Measurements from ENCODE around the gene DGKI. TPM values are rescaled to one million over a fixed set of nuclear protein-coding genes. Genes with fewer than 3 reads are reported as not detected.
"Not testable (repeated sequence)": the region's sequence is repeated elsewhere in the genome, so short reads cannot be mapped to it uniquely, and the experiment has no call there.

The DGKI gene
- total RNA-seq, 3 donors from 2014 or later, result 0.36 to 1.4 (median 0.46) TPM

- H3K4me1 ChIP-seq (ENCODE audit: low read depth), result no peaks in the 10 kb centered on the region
- H3K4me3 ChIP-seq, result no peak overlapping the region
- no peak for TF ChIP-seq CTCF (IDR thresholded peaks at IDR 0.05)
- ATAC-seq (no peak), DNase-seq (no peak)
- no peaks in the 10 kb centered on the region for H3K9me3 ChIP-seq
- no peaks in the 10 kb centered on the region for H3K36me3 ChIP-seq (ENCODE audit: low read depth)
- intact Hi-C loops (cut with DNase I, micrococcal nuclease), result no loop called here
Observed at GRCh38 chr7:137838706-137839315, 8.0 kb downstream of the DGKI start.

- DNase-seq (no peak), ATAC-seq (no peak)
- Histone ChIP-seq H3K36me3 (ENCODE audit: low read depth) (no peaks in the 10 kb centered on the region), H3K4me1 (ENCODE audit: low read depth) (no peaks in the 10 kb centered on the region), H3K4me3 (no peak overlapping the region), H3K9me3 (peaks cover 17% of the 10 kb centered on the region)
- TF ChIP-seq CTCF (IDR thresholded peaks at IDR 0.05), result no peak
- intact Hi-C loops (cut with DNase I, micrococcal nuclease), result no loop called here
Observed at GRCh38 chr7:137836541-137836940, 10.2 kb downstream of the DGKI start.

- Histone ChIP-seq H3K9me3 (peaks cover 17% of the 10 kb centered on the region), H3K4me1 (ENCODE audit: low read depth) (no peaks in the 10 kb centered on the region)
- intact Hi-C loops (cut with DNase I, micrococcal nuclease), result no loop called here
Observed at GRCh38 chr7:137836113-137836509, 10.7 kb downstream of the DGKI start.

GRCh38 chr7:137835486-137836112, 11.2 kb downstream of the DGKI start:
- intact Hi-C loops (cut with DNase I, micrococcal nuclease), result no loop called here
- Histone ChIP-seq H3K36me3 (ENCODE audit: low read depth) (no peaks in the 10 kb centered on the region), H3K9me3 (peaks cover 17% of the 10 kb centered on the region), H3K4me3 (no peak overlapping the region), H3K4me1 (ENCODE audit: low read depth) (no peaks in the 10 kb centered on the region)
- ATAC-seq (no peak), DNase-seq (no peak)
- TF ChIP-seq CTCF (IDR thresholded peaks at IDR 0.05), result no peak

More at GRCh38 chr7:137836113-137836509, 10.7 kb downstream of the DGKI start:
- no peak overlapping the region for H3K4me3 ChIP-seq
- H3K36me3 ChIP-seq (ENCODE audit: low read depth), result no peaks in the 10 kb centered on the region
- no peak for ATAC-seq
- TF ChIP-seq CTCF (IDR thresholded peaks at IDR 0.05), result no peak
- DNase-seq, result no peak

GRCh38 chr7:137834552-137834951, 12.2 kb downstream of the DGKI start:
- intact Hi-C loops (cut with DNase I, micrococcal nuclease), result no loop called here

GRCh38 chr7:137832990-137833389, 13.8 kb downstream of the DGKI start:
- ATAC-seq; DNase-seq; H3K36me3 ChIP-seq (ENCODE audit: low read depth); H3K4me3 ChIP-seq; intact Hi-C loops (cut with DNase I, micrococcal nuclease); H3K4me1 ChIP-seq (ENCODE audit: low read depth): not testable (repeated sequence)
- peaks cover 17% of the 10 kb centered on the region for H3K9me3 ChIP-seq

More at GRCh38 chr7:137834552-137834951, 12.2 kb downstream of the DGKI start:
- Histone ChIP-seq H3K9me3 (peaks cover 17% of the 10 kb centered on the region), H3K36me3 (ENCODE audit: low read depth) (no peaks in the 10 kb centered on the region), H3K4me1 (ENCODE audit: low read depth) (no peaks in the 10 kb centered on the region), H3K4me3 (no peak overlapping the region)
- TF ChIP-seq CTCF (IDR thresholded peaks at IDR 0.05), result no peak
- DNase-seq (no peak), ATAC-seq (no peak)
